Measurements from ENCODE around the gene PRSS1.

GRCh38 chr7:142716596-142716995, 32.7 kb upstream of the PRSS1 start:
- no peak for TF ChIP-seq CTCF (IDR thresholded peaks at IDR 0.05; ENCODE audit: borderline replicate concordance, extremely low read depth, low read length, poor library complexity, severe bottlenecking)
- no peak for TF ChIP-seq EZH2 (IDR thresholded peaks at IDR 0.05; ENCODE audit: borderline replicate concordance, low read depth, low read length, severe bottlenecking)
